Adrenal gland (tissue), 5 donors: Measurements from ENCODE around the gene ATP6V1D.

Experiments
- CTCF ChIP-seq, 6 experiments: fragments of 450-650 bp in 4 of 6; fragments of 200-600 bp in 2 of 6; sonication (generic) in 1 of 6; IDR thresholded peaks; 1 replicate in 5 of 6; 2 replicates in 1 of 6; pipeline versions ENCODE4 v1.5.1 to v1.8.0; 2016 to 2021; ENCODE audit warnings: antibody characterized with exemption in 6 of 6, mild to moderate bottlenecking in 2 of 6, moderate library complexity in 1 of 6
- POLR2A ChIP-seq, 2 donors: fragments of 450-650 bp; IDR thresholded peaks; one replicate each; pipeline ENCODE4 v1.6.1; 2017; ENCODE audit warnings: antibody characterized with exemption in 2 of 2, mild to moderate bottlenecking in 2 of 2, moderate library complexity in 1 of 2
- donor health status: DM: no; HTN: no; CAD: no.

DNA sequence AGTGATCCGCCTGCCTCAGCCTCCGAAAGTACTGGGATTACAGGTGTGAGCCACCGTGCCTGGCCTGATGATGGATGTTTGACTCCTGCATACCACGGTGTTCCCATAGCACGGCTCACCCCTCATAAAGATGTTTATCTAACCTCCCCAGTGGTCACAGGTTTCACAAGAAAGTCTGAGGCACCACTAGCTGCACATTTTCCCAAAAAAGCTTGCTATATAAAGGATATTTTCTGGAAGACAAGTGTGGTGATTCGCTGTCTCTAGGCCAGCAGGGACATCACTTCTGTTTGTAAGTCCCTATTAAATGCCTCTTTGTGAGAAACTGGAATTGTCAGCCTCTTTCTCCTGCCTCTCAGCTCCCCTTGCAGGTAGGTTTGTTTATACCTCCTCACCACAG lies 34.1 kb upstream of the ATP6V1D start:
- TF ChIP-seq CTCF (IDR thresholded peaks at IDR 0.05) (no peak), POLR2A (IDR thresholded peaks at IDR 0.05) (no peak)
